Activated CD4-positive, alpha-beta T cell treated with anti-CD3 and anti-CD28 coated beads, Interleukin-2, amount 50 U/mL, for 24 hours (primary cell): ENCODE data around the gene GNAI2.
"Not testable (repeated sequence)": the region's sequence is repeated elsewhere in the genome, so short reads cannot be mapped to it uniquely, and the experiment has no call there.

Source experiments
- DNase-seq, 2 donors: peaks; one replicate each; pipeline ENCODE4 v3.0.0-alpha.2; 2020; ENCODE audit warnings: low read depth in 1 of 2, low spot score in 1 of 2

The GNAI2 gene

DNA sequence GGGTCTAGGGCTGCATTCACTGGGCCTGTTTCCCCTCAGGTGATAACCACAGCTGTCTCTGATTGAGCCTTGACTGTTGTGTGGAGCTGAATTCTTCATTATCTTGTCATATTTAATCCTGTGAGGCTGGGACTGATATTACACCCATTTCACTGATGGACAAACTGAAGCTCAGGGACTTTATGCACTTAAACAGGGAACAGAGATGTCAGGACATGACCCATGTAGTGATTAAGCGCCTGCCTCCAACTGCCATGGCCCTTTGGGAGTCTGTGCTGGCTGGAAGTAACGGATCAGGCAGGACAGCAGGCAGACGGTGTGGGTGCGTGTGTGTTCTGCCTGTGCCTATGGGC is 7.5 kb downstream of the GNAI2 start:
- DNase-seq: no peak

DNA sequence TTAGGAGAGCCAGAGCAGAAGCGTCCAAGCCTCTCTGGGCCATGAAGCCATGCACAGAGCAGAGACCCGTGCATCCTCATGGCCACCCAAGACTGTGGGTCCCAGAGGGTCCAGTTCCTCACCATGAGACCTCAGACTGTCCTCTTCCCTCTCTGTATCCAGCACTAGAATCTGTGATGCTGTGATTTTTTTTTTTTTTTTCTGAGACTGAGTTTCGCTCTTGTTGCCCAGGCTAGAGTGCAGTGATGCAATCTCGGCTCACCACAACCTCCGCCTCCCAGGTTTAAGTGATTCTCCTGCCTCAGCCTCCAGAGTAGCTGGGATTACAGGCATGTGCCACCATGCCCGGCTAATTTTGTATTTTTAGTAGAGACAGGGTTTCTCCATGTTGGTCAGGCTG is 8.8 kb downstream of the GNAI2 start:
- DNase-seq: not testable (repeated sequence)

DNA sequence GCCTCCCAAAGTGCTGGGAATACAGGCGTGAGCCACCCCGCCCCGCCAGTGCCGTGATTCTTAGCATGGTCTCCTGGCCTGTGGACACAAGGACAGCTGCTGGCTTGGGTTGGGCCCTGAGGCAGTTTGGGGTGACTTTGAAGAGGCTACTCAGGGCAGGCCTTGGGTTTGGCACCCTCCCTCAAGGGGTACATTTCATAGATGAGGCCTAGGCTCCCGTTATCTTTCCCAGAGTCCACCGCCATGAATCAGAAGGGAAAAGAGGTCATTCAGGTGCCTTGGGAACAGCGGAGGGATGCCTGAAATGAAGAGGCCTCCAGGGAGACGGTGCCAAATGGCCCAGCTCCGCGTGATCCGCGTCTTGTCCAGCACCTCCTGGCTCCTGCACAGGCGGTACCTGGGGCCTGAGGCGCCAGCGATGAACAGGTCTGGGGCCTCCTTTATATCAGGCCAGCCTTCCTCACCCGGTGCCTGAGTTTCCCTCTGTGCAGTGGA is 9.3 kb downstream of the GNAI2 start:
- DNase-seq: no peak

DNA sequence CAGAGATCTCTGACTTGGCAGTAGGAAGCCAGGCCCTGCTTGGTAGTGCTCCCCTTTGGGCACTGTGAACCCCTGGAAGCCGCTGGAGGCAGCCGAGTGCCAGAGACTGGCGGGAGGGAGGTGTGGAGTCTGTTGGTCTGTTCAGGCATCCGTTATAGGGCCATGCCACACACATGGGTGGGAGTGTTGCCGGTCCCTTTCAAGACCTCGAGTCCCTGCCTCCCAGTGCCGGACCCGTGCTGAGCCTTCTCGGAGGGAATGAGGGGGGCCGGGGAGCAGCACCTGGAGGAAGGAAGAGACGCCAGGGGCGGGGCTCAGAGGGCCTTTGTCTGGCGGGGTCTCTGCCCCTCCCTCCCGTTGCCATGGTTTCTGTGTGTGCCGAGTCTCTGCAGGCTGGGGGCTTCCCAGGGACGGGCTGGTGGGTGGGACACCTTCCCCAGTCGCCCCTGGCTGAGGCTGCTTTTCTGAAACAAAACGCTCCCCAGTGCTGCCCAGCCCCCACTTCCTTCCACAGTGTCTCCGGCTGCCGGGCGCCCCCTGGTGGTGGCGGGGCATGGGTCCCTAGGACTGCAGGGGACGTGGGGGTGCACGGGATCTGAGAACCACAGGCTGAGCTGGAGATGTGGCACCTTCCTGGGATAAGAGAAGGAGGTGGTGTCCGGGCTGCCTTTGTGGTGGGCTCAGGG is 10.0 kb downstream of the GNAI2 start:
- peak; percentile 89 to 94 for DNase-seq

DNA sequence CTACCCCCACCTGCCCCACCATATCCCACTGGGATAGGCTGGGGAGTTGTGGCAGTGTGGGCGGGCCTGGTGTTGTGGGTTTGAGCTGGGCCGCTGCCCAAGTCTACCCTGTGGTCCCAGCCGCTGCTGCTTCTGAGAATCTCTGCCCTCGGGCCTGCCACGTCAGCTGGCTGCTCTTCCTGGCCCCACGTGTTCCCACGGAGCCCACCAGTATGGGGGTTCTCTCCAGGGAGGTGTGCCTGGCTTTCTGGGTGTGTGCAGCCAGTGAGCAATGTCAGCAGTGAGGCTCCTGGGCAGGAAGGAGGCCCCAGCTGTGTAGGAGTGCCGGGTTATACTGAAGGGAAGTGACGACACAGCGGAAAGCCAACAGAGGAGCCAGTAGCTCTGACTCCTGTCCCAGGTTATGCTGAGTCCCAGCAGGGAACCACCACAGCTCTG is 10.5 kb downstream of the GNAI2 start:
- peak; percentile 67 to 87 for DNase-seq

DNA sequence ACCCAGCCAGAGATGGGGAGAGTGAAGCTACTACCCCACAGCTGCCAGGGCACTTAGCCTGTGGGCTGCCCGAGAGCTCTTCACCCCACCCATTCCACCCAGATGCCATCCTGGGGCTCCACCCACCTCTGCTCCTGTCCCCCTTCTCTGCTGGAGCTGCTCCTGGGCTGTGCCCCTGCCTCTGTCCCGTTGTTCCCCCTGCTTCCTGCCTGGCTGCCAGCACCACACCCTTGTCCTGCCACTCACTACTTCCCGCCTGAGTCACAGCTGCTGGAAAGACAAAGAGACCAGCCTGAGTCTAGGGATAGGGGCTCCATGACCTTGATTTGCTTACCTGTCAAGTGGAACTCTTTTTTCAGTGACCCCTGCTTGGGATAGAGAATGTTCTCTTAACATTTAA is 12.4 kb downstream of the GNAI2 start:
- no peak for DNase-seq

DNA sequence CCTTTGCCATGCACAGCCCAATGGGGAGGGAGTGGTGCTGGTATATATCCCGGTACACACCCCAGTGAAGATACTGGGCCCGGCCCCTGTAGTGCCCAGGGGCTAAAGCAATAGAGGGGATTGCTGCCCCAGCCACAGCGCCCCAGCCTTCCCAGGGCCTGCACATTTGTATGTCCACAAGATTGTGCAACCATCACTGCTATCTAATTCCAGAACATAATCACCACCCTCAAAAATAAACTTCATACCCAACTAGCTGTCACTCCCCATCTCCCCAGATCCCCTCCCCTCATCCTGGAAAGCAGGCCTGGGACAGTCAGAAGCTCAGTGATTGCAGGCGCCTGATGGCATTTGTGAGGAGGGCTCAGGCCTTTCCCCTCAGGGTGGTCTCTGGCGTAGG is 13.5 kb downstream of the GNAI2 start:
- no peak for DNase-seq

DNA sequence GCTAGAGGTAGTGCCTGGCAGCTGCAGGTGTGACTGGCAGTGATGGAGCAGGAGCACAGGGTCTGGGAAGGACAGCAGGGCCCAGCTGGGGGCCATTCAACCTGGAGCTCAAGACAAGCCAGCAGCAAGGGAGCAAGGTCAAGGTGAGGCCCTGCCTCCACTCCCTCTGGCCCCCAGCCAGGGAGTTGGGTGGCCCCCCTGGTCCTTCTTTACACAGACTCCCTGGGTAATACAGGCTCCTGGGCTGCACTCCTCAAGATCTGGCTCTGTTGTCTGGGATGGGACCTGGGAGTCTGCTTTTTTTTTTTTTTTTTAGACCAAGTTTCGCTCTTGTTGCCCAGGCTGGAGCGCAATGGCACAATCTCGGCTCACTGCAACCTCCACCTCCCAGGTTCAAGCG is 14.5 kb downstream of the GNAI2 start:
- DNase-seq: no peak

DNA sequence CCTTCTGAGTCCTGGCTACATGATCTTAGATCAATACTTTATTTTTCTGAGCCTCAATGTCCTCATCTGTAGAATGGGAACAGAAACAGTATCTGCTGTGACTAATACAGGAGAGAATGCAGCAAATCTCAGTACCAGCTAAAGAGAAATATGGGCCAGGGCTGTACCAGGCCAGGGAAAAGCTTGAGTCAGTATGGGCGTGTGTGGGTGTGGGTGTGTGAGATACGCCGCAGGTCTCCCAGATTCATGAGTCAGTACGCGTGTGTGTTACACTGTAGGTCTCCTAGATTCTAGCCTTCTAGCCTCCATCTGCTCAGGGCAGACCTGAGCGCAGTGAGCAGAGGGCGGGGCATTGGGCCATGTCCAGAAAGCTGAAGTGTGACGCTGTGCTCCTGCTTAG is 15.2 kb downstream of the GNAI2 start:
- no peak for DNase-seq

DNA sequence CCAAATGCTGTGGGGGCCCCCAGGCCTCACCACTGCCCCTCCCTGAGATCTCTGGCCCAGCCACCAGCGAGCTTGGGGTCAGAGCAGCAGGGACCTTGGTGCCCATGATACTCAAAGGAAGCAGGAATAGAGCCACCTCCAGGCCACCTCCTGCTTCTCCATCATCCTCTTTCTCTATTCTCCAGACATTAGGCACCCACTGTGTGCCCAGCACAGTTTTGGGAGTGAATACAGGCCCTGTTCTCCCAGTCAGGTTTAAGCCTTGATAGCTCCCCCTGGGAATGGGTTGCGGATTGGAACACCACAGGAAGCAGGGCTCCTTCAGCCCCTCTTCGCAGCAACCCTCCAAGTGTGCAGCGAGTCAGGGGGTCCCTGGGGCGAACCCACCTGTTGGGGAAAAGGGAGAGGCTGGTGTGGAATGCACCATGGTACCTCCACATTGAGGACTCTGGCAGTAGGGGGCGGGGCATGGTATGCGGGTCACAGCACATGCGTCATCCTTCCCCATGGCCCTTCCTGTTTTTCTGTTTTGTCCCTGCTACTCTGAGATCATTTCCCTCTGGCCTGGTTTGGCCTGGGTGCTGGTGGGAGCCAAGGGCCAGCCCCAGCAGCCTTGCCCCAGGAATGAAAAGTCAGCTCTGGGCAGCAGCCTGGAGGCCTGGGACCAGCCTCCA is 18.7 kb downstream of the GNAI2 start:
- no peak for DNase-seq

DNA sequence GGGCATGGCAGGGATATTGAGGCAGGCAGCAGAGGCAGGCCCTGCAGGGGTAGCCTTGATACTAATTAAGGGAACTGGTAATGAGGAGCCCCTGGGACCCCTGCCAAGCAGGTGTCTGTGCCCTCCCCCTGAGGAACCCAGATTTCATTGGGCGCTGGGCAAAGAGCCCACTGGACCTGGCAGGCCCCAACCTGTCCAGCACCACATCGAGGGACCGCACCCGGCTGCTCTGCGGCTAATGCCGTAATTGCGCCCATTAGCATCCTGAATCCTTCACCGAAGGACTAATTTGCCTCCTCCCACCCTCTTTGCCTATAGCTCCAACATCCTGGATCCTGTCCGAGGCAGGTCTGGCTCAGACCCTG is 19.2 kb downstream of the GNAI2 start:
- DNase-seq: no peak

DNA sequence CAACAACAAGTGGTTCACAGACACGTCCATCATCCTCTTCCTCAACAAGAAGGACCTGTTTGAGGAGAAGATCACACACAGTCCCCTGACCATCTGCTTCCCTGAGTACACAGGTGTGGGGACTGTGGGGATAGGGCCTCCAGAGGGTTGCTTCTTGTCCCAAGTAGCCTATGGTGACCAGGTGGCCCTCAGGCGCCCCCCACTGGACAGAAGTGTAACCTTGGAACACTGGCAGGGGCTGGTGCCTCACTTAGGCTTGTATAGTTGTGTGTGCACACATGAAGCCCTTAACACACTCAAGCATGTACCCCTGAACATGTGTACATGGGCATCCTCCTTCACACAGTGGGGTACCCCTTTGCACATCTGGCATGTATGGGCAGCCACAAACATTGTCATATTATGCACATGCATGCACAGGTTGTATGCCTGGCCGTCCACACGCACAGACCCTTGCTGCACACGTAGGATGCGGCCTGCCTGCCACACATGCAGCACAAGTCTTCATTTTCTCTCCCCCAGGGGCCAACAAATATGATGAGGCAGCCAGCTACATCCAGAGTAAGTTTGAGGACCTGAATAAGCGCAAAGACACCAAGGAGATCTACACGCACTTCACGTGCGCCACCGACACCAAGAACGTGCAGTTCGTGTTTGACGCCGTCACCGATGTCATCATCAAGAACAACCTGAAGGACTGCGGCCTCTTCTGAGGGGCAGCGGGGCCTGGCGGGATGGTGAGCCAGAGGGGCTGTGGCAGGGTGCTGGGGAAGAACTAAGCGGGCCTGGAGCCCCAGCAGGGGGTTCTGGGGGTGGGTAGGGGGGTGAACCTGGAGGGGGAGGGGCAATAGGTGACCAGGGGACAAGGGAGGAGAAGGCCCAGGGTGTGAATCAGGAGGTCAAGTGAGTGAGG is 21.2 kb downstream of the GNAI2 start:
- DNase-seq: no peak

DNA sequence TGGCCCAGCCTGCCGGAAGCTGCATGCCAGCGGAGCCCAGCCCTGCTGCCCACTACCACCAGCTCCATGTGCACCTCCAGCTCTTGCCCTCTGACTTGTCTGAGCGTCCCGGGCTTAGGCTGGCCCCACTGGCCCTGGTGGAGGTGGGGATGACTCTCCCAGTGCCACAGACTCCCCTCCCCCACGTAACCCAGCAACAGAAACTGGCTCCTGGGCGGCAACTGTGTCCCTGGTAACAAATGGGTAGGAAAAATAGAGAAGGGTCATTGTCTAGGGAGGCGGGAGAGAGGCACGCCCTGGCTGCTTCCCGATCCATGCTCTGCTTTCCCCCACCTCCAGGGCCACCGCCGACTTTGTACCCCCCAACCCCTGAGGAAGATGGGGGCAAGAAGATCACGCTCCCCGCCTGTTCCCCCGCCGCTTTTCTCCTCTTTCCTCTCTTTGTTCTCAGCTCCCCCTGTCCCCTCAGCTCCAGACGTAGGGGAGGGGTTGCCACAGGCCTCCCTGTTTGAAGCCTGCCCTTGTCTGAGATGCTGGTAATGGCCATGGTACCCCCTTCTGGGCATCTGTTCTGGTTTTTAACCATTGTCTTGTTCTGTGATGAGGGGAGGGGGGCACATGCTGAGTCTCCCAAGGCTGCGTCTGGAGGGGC is 22.2 kb downstream of the GNAI2 start:
- DNase-seq: no peak

DNA sequence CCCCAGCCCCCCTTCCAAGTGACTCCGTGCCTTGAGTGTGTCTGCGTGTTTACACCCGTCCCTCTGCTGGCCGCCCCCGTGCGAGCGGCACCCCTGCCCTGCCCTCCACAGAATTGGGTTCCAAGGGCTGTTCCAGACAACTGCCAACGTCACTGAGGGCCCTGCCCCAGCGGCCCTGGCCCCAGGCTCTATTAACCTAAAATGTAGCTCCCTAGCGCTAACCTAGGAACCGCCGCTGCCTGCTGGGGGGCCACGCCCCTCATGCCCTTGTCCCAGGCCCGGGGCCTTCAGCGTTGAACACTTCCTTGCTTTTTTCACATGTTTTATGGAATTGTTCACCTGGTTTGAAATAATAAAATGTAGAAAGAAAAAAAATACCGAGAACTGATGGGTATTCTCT is 23.0 kb downstream of the GNAI2 start:
- no peak for DNase-seq

DNA sequence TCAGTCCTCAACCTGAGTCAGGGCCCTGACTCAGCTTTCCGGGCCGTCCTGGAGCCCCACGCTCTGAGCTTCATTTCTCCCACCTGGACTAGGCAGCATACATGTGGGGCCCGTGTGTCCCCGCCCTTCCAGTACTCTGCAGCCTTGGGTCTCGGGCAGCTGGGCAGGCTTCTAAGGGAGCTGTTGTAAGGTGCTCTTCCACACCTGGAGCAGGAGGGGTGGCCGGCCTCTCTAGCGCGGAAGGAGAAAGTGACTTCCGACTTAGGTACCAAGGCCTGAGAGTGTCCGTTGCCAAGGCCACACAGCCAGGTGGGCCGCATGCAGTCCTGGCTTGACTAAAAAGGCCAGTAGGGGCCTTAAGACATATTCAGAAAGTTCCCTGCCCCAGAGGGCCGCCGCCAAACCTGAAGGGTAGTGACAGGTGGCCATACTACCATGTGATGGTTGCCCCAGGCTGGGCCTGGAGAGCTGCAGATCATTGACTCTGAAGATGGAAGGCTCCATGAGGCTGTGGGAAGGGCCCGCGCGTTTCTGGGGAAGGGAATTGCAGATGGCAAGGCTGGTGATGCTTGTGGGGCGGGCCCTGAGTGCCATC is 23.5 kb downstream of the GNAI2 start:
- DNase-seq: no peak

DNA sequence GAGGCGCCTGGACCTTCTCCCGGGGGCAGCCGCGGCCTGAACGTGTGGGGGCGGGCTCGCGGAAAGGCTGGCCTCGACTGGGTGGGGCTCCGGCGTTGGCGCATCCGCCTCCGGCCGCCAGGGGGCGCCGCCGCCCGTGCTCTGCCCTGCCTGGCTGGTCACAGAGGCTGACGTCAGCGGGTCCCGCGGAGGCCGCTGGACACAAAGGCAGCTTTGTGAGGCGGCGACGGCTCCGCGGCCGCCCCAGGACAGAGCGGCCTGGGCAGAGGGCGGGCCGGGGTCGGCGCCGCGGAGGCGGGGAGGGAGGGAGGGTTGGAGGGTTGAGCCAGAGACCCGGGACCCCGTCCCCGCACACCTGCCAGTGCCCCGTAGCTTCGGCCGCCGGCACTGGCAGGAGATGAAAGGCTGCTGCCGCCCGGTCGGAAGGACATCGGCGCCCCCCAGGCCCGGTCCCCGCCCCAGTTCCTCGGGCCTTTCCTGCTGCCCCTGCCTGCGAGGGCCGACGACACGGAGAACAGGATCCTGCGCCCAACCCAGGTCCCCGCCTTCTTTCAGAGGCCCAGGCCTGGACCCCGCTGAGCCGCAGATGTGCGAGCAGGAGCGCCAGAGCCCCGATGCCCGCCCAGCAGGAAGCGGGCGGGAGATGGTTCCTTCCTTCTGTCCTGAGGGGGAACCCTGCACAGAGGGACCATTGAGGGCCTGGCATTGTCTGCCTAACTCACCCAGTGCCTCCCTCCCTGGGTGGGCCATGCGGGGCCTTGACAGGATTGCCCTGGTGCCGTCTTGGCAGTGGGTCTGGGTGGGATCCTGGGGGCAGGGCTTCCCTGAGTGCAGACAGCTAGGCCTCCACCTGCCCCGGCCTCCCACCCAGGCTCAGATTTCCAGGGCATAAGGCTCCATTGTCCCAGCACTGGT is 24.3 kb downstream of the GNAI2 start:
- DNase-seq: peak; percentile 53 to 75

DNA sequence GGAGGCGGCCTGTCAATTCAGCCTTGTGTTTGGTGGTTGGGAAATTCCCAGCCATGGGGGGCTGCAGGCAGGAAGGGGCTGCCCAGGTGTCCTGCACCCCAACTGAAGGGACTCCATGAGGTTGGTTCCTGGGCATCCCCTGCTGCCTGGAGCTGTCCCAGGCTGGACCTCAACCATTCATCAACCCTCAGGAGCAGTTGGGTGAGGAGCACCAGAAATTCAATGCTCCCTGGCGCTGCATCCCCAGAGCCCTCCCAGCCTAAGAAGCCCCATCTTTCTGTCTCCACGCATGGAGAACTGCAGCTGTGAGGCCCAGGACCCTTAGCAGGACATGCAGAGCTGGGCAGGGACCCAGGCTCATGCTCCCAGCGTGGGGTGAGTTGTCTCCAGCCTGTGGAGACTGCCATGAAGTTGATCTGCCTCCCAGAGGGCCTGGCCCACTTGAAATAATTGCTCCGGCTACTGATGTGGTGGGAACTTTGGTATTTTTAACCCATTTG is 25.0 kb downstream of the GNAI2 start:
- no peak for DNase-seq

DNA sequence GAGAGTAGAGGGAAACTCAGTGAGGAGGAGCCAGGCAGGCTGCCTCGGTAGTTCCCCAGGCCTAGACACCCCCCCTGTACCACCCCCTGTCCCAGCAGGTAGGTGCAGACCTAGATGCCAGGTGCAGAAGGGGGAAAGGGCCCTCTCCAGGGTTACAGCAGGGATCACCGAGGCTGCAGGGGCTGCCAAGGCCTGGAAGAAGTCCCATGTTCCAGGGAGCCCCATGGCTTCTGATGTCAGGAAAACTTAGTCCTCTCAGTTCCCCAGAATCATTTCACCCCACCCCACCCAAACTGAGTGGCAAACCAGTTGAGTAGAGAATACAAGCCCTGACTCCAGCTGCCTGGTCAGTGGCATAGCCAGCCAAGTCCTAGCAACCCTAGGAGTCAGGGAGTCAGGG is 25.5 kb downstream of the GNAI2 start:
- no peak for DNase-seq

DNA sequence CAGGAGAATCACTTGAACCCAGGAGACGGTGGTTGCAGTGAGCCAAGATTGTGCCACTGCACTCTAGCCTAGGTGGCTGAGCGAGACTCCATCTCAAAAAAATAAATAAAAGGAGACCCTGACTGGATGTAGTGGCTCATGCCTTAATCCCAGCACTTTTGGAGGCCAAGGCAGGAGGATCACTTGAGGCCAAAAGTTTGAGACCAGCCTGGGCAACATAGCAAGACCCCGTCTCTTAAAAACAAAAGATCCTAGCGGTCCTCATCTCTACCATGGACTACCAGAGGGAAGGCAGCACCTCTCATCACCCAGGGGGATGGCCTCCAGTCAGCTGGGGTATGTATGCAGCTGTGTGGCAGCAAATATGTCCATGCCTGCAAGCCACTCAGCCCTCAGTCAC is 26.2 kb downstream of the GNAI2 start:
- not testable (repeated sequence) for DNase-seq

DNA sequence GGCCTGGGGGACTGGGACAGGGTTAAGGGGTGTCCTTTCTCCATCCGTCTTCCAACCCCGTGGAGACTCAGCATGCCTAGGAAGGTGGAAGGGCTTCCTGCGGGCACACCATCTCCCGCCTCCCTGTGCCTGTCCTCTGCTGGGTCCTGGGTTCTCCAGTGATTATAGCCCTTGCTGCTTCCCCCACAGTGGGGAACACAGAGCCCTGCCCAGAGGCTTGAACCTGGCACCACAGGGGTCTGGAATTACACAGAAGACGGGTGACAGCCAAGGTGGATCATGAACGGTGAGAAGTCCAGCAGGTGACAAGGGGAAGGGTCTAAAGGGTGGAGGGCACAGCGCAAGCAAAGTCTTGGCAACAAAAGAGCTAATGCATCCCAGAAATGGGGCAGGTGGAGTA is 26.8 kb downstream of the GNAI2 start:
- no peak for DNase-seq
